GM19324 (cell line): ENCODE results near the gene TRAF3.

Experiments
- ATAC-seq: cut with Tn5 transposase; IDR thresholded peaks from one replicate; pipeline ENCODE4 v1.9.1; 2021; ENCODE audit warnings: mild to moderate bottlenecking, moderate library complexity; ENCODE audit not compliant: unreplicated experiment, low FRiP score

The TRAF3 gene

GRCh38 chr14:102947321-102948103 is 170.3 kb downstream of the TRAF3 start:
- ATAC-seq: no peak

GRCh38 chr14:102948698-102949061 is 171.4 kb downstream of the TRAF3 start:
- no peak for ATAC-seq

- ATAC-seq: no peak
Observed at GRCh38 chr14:102949062-102949800, 172.0 kb downstream of the TRAF3 start.

GRCh38 chr14:102949801-102950451 is 172.7 kb downstream of the TRAF3 start:
- ATAC-seq: no peak

- no peak for ATAC-seq
Observed at GRCh38 chr14:102951034-102951433, 173.8 kb downstream of the TRAF3 start.

GRCh38 chr14:102951799-102952198 is 174.6 kb downstream of the TRAF3 start:
- ATAC-seq: no peak

- no peak for ATAC-seq
Observed at GRCh38 chr14:102952276-102952675, 175.0 kb downstream of the TRAF3 start.

GRCh38 chr14:102953100-102953499 is 175.9 kb downstream of the TRAF3 start:
- ATAC-seq: no peak

- no peak for ATAC-seq
Observed at GRCh38 chr14:102954081-102954789, 177.0 kb downstream of the TRAF3 start.

GRCh38 chr14:102955636-102956408 is 178.6 kb downstream of the TRAF3 start:
- no peak for ATAC-seq

- no peak for ATAC-seq
Observed at GRCh38 chr14:102957222-102957621, 180.0 kb downstream of the TRAF3 start.

GRCh38 chr14:102958461-102958860 is 181.2 kb downstream of the TRAF3 start:
- ATAC-seq: no peak
